GM21526 (cell line): ENCODE results near the gene DIP2B.

Experiments used
- ATAC-seq: cut with Tn5 transposase; IDR thresholded peaks from one replicate; pipeline ENCODE4 v1.9.1; 2021; ENCODE audit warnings: moderate library complexity; ENCODE audit not compliant: unreplicated experiment, low FRiP score

The DIP2B gene

GRCh38 chr12:50606675-50607375 lies 102.0 kb downstream of the DIP2B start:
- ATAC-seq, result no peak

- no peak for ATAC-seq
These were observed 104.6 kb downstream of the DIP2B start for GRCh38 chr12:50609292-50609874.

GRCh38 chr12:50610171-50610570 lies 105.4 kb downstream of the DIP2B start:
- no peak for ATAC-seq

GRCh38 chr12:50611021-50611744 lies 106.4 kb downstream of the DIP2B start:
- ATAC-seq, result no peak

- no peak for ATAC-seq
These were observed 108.1 kb downstream of the DIP2B start for GRCh38 chr12:50612882-50613281.

- no peak for ATAC-seq
These were observed 108.7 kb downstream of the DIP2B start for GRCh38 chr12:50613463-50613862.

GRCh38 chr12:50614167-50614759 lies 109.5 kb downstream of the DIP2B start:
- no peak for ATAC-seq

GRCh38 chr12:50615145-50615906 lies 110.5 kb downstream of the DIP2B start:
- ATAC-seq, result no peak

GRCh38 chr12:50615907-50616296 lies 111.1 kb downstream of the DIP2B start:
- ATAC-seq, result no peak

- ATAC-seq, result no peak
These were observed 112.9 kb downstream of the DIP2B start for GRCh38 chr12:50617657-50618056.

GRCh38 chr12:50618864-50619609 lies 114.3 kb downstream of the DIP2B start:
- no peak for ATAC-seq

GRCh38 chr12:50619610-50619958 lies 114.8 kb downstream of the DIP2B start:
- no peak for ATAC-seq

GRCh38 chr12:50620109-50620977 lies 115.6 kb downstream of the DIP2B start:
- no peak for ATAC-seq

GRCh38 chr12:50620978-50621360 lies 116.2 kb downstream of the DIP2B start:
- ATAC-seq, result no peak

- ATAC-seq, result no peak
These were observed 116.9 kb downstream of the DIP2B start for GRCh38 chr12:50621399-50622300.

GRCh38 chr12:50625029-50625925 lies 120.5 kb downstream of the DIP2B start:
- ATAC-seq, result no peak

- no peak for ATAC-seq
These were observed 121.2 kb downstream of the DIP2B start for GRCh38 chr12:50626026-50626425.
